ENCODE measurements around the gene NRCAM.

The NRCAM gene

DNA sequence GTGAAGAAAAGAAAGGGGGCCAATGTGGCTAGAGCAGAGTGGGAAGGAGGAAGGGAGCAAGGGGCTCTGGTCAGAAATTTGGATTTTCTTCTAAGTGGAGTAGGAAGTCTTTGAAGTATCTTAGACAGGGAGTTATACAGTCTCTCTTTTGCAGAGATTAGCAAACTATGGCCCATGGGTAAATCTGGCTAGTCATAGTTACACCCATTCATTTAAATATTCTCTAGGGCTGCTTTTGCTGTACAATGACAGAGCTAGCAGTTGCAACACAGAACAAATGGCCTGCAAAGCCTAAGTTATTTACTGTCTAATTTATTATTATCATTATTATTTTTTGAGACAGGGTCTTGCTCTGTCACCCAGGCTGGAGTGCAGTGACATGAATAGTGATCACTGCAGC lies 315.6 kb downstream of the NRCAM start:
- Histone ChIP-seq H3K36me3 (no peaks in the 10 kb centered on the region), H3K4me3 (ENCODE audit: low read depth, low read length) (no peak overlapping the region), H3K9me3 (ENCODE audit: severe bottlenecking) (peaks cover 5% of the 10 kb centered on the region), H3K27me3 (ENCODE audit: insufficient read depth, low read depth, severe bottlenecking) (no peaks in the 10 kb centered on the region), H3K27ac (no peak overlapping the region)
- no peak for DNase-seq
- no peak for TF ChIP-seq CTCF (IDR thresholded peaks at IDR 0.05; ENCODE audit: low read depth, low read length)

GRCh38 chr7:108138911-108139310 lies 317.3 kb downstream of the NRCAM start:
- H3K27me3 ChIP-seq (ENCODE audit: insufficient read depth, low read depth, severe bottlenecking) = no peaks in the 10 kb centered on the region
- no peaks in the 10 kb centered on the region for H3K36me3 ChIP-seq
- TF ChIP-seq CTCF (IDR thresholded peaks at IDR 0.05; ENCODE audit: low read depth, low read length) = no peak
- no peak overlapping the region for H3K27ac ChIP-seq
- H3K4me3 ChIP-seq (ENCODE audit: low read depth, low read length) = no peak overlapping the region
- peaks cover 5% of the 10 kb centered on the region for H3K9me3 ChIP-seq (ENCODE audit: severe bottlenecking)
- DNase-seq = no peak

DNA sequence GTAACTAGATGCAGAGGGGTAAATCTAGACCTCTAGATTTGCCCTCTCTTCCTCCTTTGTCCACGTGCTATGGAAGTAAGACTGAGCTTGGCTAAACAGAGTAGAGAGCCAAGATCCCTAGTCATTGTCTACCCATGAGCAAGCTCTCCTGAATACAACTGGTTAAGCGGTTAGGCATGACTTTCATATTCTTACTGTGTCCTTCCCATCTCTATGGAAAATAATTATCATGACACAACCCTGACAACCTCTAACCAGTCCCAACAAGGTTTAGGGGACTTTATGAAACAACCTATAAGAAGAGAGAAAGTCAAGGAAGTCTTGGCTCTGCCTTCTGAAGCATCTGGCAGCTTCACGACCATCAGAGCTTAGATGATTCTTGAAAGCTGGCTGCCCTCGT lies 318.2 kb downstream of the NRCAM start:
- H3K27me3 ChIP-seq (ENCODE audit: insufficient read depth, low read depth, severe bottlenecking) = no peaks in the 10 kb centered on the region
- H3K9me3 ChIP-seq (ENCODE audit: severe bottlenecking) = peaks cover 5% of the 10 kb centered on the region
- no peak overlapping the region for H3K4me3 ChIP-seq (ENCODE audit: low read depth, low read length)
- DNase-seq = no peak
- H3K27ac ChIP-seq = no peak overlapping the region
- no peaks in the 10 kb centered on the region for H3K36me3 ChIP-seq
- no peak for TF ChIP-seq CTCF (IDR thresholded peaks at IDR 0.05; ENCODE audit: low read depth, low read length)

GRCh38 chr7:108137040-108137439 lies 319.2 kb downstream of the NRCAM start:
- H3K27me3 ChIP-seq (ENCODE audit: insufficient read depth, low read depth, severe bottlenecking) = no peaks in the 10 kb centered on the region
- TF ChIP-seq CTCF (IDR thresholded peaks at IDR 0.05; ENCODE audit: low read depth, low read length) = no peak
- DNase-seq = no peak
- peaks cover 5% of the 10 kb centered on the region for H3K9me3 ChIP-seq (ENCODE audit: severe bottlenecking)
- no peak overlapping the region for H3K4me3 ChIP-seq (ENCODE audit: low read depth, low read length)
- no peak overlapping the region for H3K27ac ChIP-seq
- no peaks in the 10 kb centered on the region for H3K36me3 ChIP-seq

DNA sequence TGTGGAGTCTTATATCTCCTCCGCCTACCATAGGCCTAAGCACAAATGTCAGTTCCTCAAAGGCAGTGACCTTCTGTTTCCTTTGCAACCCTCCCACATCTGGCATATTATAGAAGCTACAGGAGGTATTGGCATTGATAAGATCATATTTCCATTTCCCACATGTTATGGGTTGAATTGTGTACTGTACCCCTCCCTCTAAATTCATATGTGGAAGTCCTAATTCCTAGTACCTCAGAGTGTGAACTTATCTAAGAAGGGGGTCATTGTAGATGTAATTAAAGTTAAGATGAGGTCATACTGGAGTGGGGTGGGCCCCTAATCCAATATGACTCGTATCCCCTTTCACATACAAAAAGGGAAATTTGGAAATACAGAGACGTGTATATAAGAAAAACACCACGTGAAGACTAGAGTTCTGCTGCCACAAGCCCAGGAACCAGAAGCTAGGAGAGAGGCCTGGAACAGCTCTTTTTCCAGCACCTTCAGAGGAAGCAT lies 320.0 kb downstream of the NRCAM start:
- H3K27me3 ChIP-seq (ENCODE audit: insufficient read depth, low read depth, severe bottlenecking) = no peaks in the 10 kb centered on the region
- DNase-seq = no peak
- H3K9me3 ChIP-seq (ENCODE audit: severe bottlenecking) = peaks cover 5% of the 10 kb centered on the region
- H3K4me3 ChIP-seq (ENCODE audit: low read depth, low read length) = no peak overlapping the region
- TF ChIP-seq CTCF (IDR thresholded peaks at IDR 0.05; ENCODE audit: low read depth, low read length) = no peak
- H3K27ac ChIP-seq = no peak overlapping the region
- H3K36me3 ChIP-seq = no peaks in the 10 kb centered on the region

GRCh38 chr7:108135446-108136190 lies 320.6 kb downstream of the NRCAM start:
- Histone ChIP-seq H3K27me3 (ENCODE audit: insufficient read depth, low read depth, severe bottlenecking) (no peaks in the 10 kb centered on the region), H3K27ac (no peak overlapping the region), H3K4me3 (ENCODE audit: low read depth, low read length) (no peak overlapping the region), H3K36me3 (no peaks in the 10 kb centered on the region), H3K9me3 (ENCODE audit: severe bottlenecking) (peaks cover 5% of the 10 kb centered on the region)
- DNase-seq = no peak
- no peak for TF ChIP-seq CTCF (IDR thresholded peaks at IDR 0.05; ENCODE audit: low read depth, low read length)

All from WERI-Rb-1 (cell line).